HEK293 (cell line): ENCODE data around the gene BEND4.

ENCODE experiments used
- CTCF ChIA-PET: fragments of 350-600 bp; formaldehyde crosslinking; extraction: SDS; loops from one replicate; lab custom pipeline; 2021; ENCODE audit warnings: antibody characterized with exemption; lab: Yijun Ruan, JAX
- POLR2A ChIA-PET: fragments of 300-600 bp; formaldehyde crosslinking; extraction: SDS; loops from one replicate; lab custom pipeline; 2020; ENCODE audit warnings: antibody characterized with exemption, inconsistent platforms; lab: Yijun Ruan, JAX
- H3K27ac ChIP-seq: fragments of 200-500 bp; sonication (Bioruptor generic); 2 replicates; pipeline ENCODE4 v1.5.1; 2014; ENCODE audit warnings: low read depth, low read length, control low read depth, inconsistent platforms; ENCODE audit errors: extremely low read depth
- H3K36me3 ChIP-seq, 2 experiments: fragments of 200-500 bp in 1 of 2; sonication (Bioruptor generic) in 1 of 2; 1 replicate in 1 of 2; 2 replicates in 1 of 2; pipeline ENCODE4 v1.5.1; 2014 to 2017; ENCODE audit warnings: inconsistent platforms in 2 of 2, low read length in 2 of 2; ENCODE audit not compliant: control insufficient read depth in 2 of 2, insufficient read depth in 1 of 2
- H3K4me1 ChIP-seq: fragments of 200-500 bp; sonication (Bioruptor generic); 2 replicates; pipeline ENCODE4 v1.5.1; 2014; ENCODE audit warnings: mild to moderate bottlenecking, low read length, inconsistent platforms; ENCODE audit not compliant: control insufficient read depth, insufficient read depth
- H3K4me3 ChIP-seq: 2 replicates; pipeline ENCODE4 v1.5.1; 2011; ENCODE audit warnings: low read depth, mild to moderate bottlenecking, control low read depth, low read length, moderate library complexity
- H3K9me3 ChIP-seq: fragments of 200-500 bp; sonication (Bioruptor generic); 2 replicates; pipeline ENCODE4 v1.5.1; 2014; ENCODE audit warnings: low read depth, low read length, inconsistent platforms; ENCODE audit not compliant: control insufficient read depth, insufficient read depth
- GLIS2 ChIP-seq: fragments of 450-650 bp; formaldehyde crosslinking; IDR thresholded peaks from 2 replicates; pipeline ENCODE4 v1.5.1; 2016; ENCODE audit warnings: missing biosample characterization, missing genetic modification characterization
- SP3 ChIP-seq: fragments of 450-650 bp; formaldehyde crosslinking; IDR thresholded peaks from 2 replicates; pipeline ENCODE4 v1.5.1; 2016; ENCODE audit warnings: missing biosample characterization, missing genetic modification characterization
- ZBTB10 ChIP-seq: fragments of 450-650 bp; formaldehyde crosslinking; IDR thresholded peaks from 2 replicates; pipeline ENCODE4 v1.5.1; 2016; ENCODE audit warnings: missing biosample characterization, missing genetic modification characterization
- ZBTB20 ChIP-seq: fragments of 450-650 bp; formaldehyde crosslinking; IDR thresholded peaks from 2 replicates; pipeline ENCODE4 v1.5.1; 2016; ENCODE audit warnings: missing biosample characterization, missing genetic modification characterization
- ZBTB44 ChIP-seq: fragments of 450-650 bp; IDR thresholded peaks from 2 replicates; pipeline ENCODE4 v1.5.1; 2018; ENCODE audit warnings: missing biosample characterization, mild to moderate bottlenecking, missing genetic modification characterization
- ZBTB8A ChIP-seq: fragments of 450-650 bp; formaldehyde crosslinking; IDR thresholded peaks from 2 replicates; pipeline ENCODE4 v1.5.1; 2016; ENCODE audit warnings: missing biosample characterization, missing genetic modification characterization
- ZNF184 ChIP-seq: fragments of 450-650 bp; IDR thresholded peaks from 2 replicates; pipeline ENCODE4 v1.5.1; 2018; ENCODE audit warnings: missing biosample characterization, mild to moderate bottlenecking, missing genetic modification characterization
- ZNF202 ChIP-seq: fragments of 450-650 bp; formaldehyde crosslinking; IDR thresholded peaks from 2 replicates; pipeline ENCODE4 v1.5.1; 2016; ENCODE audit warnings: missing biosample characterization, missing genetic modification characterization, borderline replicate concordance
- ZNF266 ChIP-seq: fragments of 450-650 bp; formaldehyde crosslinking; IDR thresholded peaks from 2 replicates; pipeline ENCODE4 v1.5.1; 2016; ENCODE audit warnings: missing biosample characterization, missing genetic modification characterization, low read depth
- ZNF280C ChIP-seq: fragments of 450-650 bp; formaldehyde crosslinking; IDR thresholded peaks from 2 replicates; pipeline ENCODE4 v1.5.1; 2016; ENCODE audit warnings: missing biosample characterization, missing genetic modification characterization
- ZNF280D ChIP-seq: fragments of 450-650 bp; formaldehyde crosslinking; IDR thresholded peaks from 2 replicates; pipeline ENCODE4 v1.5.1; 2016; ENCODE audit warnings: missing biosample characterization, missing genetic modification characterization
- ZNF335 ChIP-seq: fragments of 450-650 bp; formaldehyde crosslinking; conservative IDR thresholded peaks from 2 replicates; pipeline ENCODE4 v1.5.1; 2016; ENCODE audit warnings: missing biosample characterization, missing genetic modification characterization
- ZNF37A ChIP-seq: fragments of 450-650 bp; IDR thresholded peaks from 2 replicates; pipeline ENCODE4 v1.5.1; 2018; ENCODE audit warnings: missing biosample characterization, missing genetic modification characterization
- ZNF394 ChIP-seq: fragments of 450-650 bp; formaldehyde crosslinking; IDR thresholded peaks from 2 replicates; pipeline ENCODE4 v1.5.1; 2016; ENCODE audit warnings: missing biosample characterization, missing genetic modification characterization, mild to moderate bottlenecking, moderate library complexity, borderline replicate concordance
- ZNF510 ChIP-seq: fragments of 450-650 bp; formaldehyde crosslinking; IDR thresholded peaks from 2 replicates; pipeline ENCODE4 v1.5.1; 2018; ENCODE audit warnings: mild to moderate bottlenecking, missing genetic modification characterization, missing biosample characterization; ENCODE audit not compliant: insufficient replicate concordance
- ZNF654 ChIP-seq: fragments of 450-650 bp; formaldehyde crosslinking; IDR thresholded peaks from 2 replicates; pipeline ENCODE4 v1.5.1; 2016; ENCODE audit warnings: low read depth, missing biosample characterization, missing genetic modification characterization
- ZNF664 ChIP-seq: fragments of 450-650 bp; formaldehyde crosslinking; IDR thresholded peaks from 2 replicates; pipeline ENCODE4 v1.5.1; 2016; ENCODE audit warnings: missing biosample characterization, missing genetic modification characterization
- ZNF747 ChIP-seq: fragments of 450-650 bp; formaldehyde crosslinking; IDR thresholded peaks from 2 replicates; pipeline ENCODE4 v1.5.1; 2016; ENCODE audit warnings: missing biosample characterization, missing genetic modification characterization
- ZSCAN18 ChIP-seq: fragments of 450-650 bp; formaldehyde crosslinking; IDR thresholded peaks from 2 replicates; pipeline ENCODE4 v1.5.1; 2016; ENCODE audit warnings: missing biosample characterization, missing genetic modification characterization
- ZSCAN4 ChIP-seq: fragments of 450-650 bp; formaldehyde crosslinking; IDR thresholded peaks from 2 replicates; pipeline ENCODE4 v1.5.1; 2017; ENCODE audit warnings: missing biosample characterization, missing genetic modification characterization

BEND4 gene

GRCh38 chr4:42151568-42152506 lies 618 bp downstream of the BEND4 start (continued):
- peak; percentile 55; the same call in 1 of the 2 replicates for TF ChIP-seq GLIS2
- TF ChIP-seq ZSCAN4 = no peak
- TF ChIP-seq SP3 (tag by site-specific recombination) = peak; percentile 55
- no peak for TF ChIP-seq ZNF266 (tag by site-specific recombination)
- no peak for TF ChIP-seq ZNF510 (tag by site-specific recombination)
- TF ChIP-seq ZNF654 (tag by site-specific recombination) = no peak
- TF ChIP-seq ZBTB8A = peak; percentile 41; the same call in 1 of the 2 replicates

DNA sequence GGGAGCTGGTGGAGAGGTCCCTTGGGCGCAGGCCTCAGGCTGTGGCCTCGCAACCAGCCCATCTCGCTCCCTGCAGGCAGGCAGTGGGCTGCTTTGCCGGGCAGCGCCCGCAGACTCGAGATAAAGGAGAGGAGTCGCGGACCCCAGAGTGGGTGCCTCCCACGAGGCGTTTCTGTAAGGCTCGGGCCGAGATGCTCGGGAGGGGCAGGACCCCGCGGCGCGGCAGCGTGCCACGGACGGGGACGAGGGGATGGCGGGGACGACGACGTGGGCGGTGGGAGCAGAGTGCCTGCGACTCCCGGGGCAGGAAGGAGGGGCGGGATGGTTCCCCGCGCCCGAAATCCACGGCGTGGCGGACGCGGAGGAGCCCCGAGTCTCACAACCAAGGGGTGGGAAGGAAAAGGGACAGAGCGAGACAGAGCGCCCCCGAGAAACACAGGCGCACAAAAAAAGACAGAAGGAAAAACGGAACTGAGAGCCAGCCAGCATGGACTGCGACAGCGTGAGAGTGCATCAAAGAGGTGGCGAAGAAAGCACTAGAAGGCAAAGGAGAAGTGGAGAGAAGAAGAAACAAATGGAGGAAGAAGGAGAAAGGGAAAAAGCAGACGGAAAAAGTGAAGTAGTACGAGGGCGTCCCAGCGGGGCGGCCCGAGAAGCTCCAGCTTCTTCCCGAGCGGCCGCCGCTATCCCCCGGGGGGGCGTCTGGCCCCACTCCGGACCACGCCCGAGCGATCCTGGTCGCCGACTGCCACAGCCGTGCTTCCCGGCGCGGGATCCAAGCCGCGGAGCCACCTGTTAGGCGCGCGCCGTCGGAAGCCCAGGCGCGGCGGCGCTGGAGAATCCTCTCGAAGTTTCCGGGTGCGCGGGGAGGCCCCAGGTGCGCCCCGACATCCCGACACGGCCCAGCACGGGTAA lies 1.5 kb downstream of the BEND4 start:
- peak overlapping the region; percentile 62 for H3K4me3 ChIP-seq
- POLR2A ChIA-PET = interaction anchor here (1.0 kb wide), 1 partner anchor 160 kb away, joined by 3 read pairs; the partner anchor contains the start of gene SLC30A9
- no peaks in the 10 kb centered on the region for H3K9me3 ChIP-seq
- peak overlapping the region; percentile 53; the same call in 1 of the 2 replicates for H3K27ac ChIP-seq
- CTCF ChIA-PET = no interaction called here
- no peaks in the 10 kb centered on the region; the same call in 1 of the 2 replicates for H3K4me1 ChIP-seq
- peaks cover 0 to under 1% of the 10 kb centered on the region in 2 experiments; a peak in 1 of 3 replicates for H3K36me3 ChIP-seq
- TF ChIP-seq ZNF202 (no peak), ZSCAN18 (tag by site-specific recombination) (no peak), ZNF37A (tag by site-specific recombination) (no peak), ZNF664 (tag by site-specific recombination) (no peak), ZBTB44 (tag by site-specific recombination) (no peak), ZNF335 (tag by site-specific recombination) (0 out of 2 replicates have a peak, but pooled peaks have one; percentile 51), ZNF394 (peak; percentile 61; the same call in 1 of the 2 replicates), ZBTB20 (tag by site-specific recombination) (peak; percentile 12; the same call in 1 of the 2 replicates), ZBTB10 (tag by site-specific recombination) (no peak), ZNF280C (no peak), ZNF280D (tag by site-specific recombination) (no peak), ZNF184 (tag by site-specific recombination) (no peak), ZNF747 (tag by site-specific recombination) (no peak)
